Prostate gland (tissue), 2 donors: ENCODE data around the gene METTL25B. TPM values are rescaled to one million over a fixed set of nuclear protein-coding genes. Genes with fewer than 3 reads are reported as not detected.
"Not testable (repeated sequence)": the region's sequence is repeated elsewhere in the genome, so short reads cannot be mapped to it uniquely, and the experiment has no call there.

Experiments
- DNase-seq: peaks from one replicate; pipeline ENCODE4 v3.0.0-alpha.2; 2019; ENCODE audit warnings: low spot score
- H3K27ac ChIP-seq, 2 donors: fragments of 200-600 bp; sonication (generic); 2 replicates each; pipeline ENCODE4 v1.5.1; 2017 to 2019
- H3K27me3 ChIP-seq: fragments of 200-600 bp; sonication (generic); replicated peaks from 2 replicates; pipeline ENCODE4 v1.5.1; 2019; ENCODE audit not compliant: insufficient read depth
- H3K36me3 ChIP-seq, 2 donors: fragments of 200-600 bp; sonication (generic); 1 replicate in 1 of 2; 2 replicates in 1 of 2; pipeline versions ENCODE4 v1.5.1 to v1.8.1; 2017 to 2019
- H3K4me1 ChIP-seq: fragments of 200-600 bp; sonication (generic); replicated peaks from 2 replicates; pipeline ENCODE4 v1.5.1; 2019
- H3K4me3 ChIP-seq, 2 donors: fragments of 200-600 bp; sonication (generic); 2 replicates each; pipeline ENCODE4 v1.5.1; 2017 to 2019
- H3K9me3 ChIP-seq: fragments of 200-600 bp; sonication (generic); 2 replicates; pipeline ENCODE4 v1.5.1; 2017
- CTCF ChIP-seq, 4 experiments: fragments of 200-600 bp in 2 of 4; fragments of 450-650 bp in 2 of 4; sonication (generic) in 2 of 4; IDR thresholded peaks; 1 replicate in 3 of 4; 2 replicates in 1 of 4; pipeline ENCODE4 v1.5.1; 2016 to 2019; ENCODE audit warnings: antibody characterized with exemption in 4 of 4, mild to moderate bottlenecking in 2 of 4, moderate library complexity in 2 of 4
- POLR2A ChIP-seq: fragments of 450-650 bp; IDR thresholded peaks from one replicate; pipeline ENCODE4 v1.6.1; 2016; ENCODE audit warnings: antibody characterized with exemption, mild to moderate bottlenecking
- POLR2AphosphoS5 ChIP-seq: sonication (generic); formaldehyde crosslinking; IDR thresholded peaks from one replicate; pipeline ENCODE4 v1.6.1; 2017; ENCODE audit warnings: antibody characterized with exemption
- WGBS: methylation state at CpG from one replicate; pipeline ENCODE4 v1.1.5; 2018; 5-methylcytosine and 5-hydroxymethylcytosine counted together
- intact Hi-C: fragments of 100-400 bp; cut with DNase I; formaldehyde crosslinking; loops from one replicate; pipeline ENCODE4 v1.14.2; 2022
- total RNA-seq, 2 donors: library from RNA; depleted of rRNA; stranded (reverse); fragments of >200 nt; gene quantifications; one replicate each; pipeline ENCODE4 v1.1.0, GENCODE V29; 2016

The METTL25B gene
- total RNA-seq, 2 donors from 2014 or later, result 62.0 to 69.5 TPM

- TF ChIP-seq CTCF (IDR thresholded peaks at IDR 0.05) (no peak), POLR2AphosphoS5 (no peak), POLR2A (no peak)
- no peaks in the 10 kb centered on the region for H3K9me3 ChIP-seq
- DNase-seq, result no peak
- intact Hi-C loops, result no loop called here
- H3K4me1 ChIP-seq, result no peaks in the 10 kb centered on the region
- WGBS, result 66% methylated on average over 6 of the region's 6 CpGs
- H3K27me3 ChIP-seq, result no peaks in the 10 kb centered on the region
- no peak overlapping the region for H3K4me3 ChIP-seq
- no peak overlapping the region for H3K27ac ChIP-seq
- H3K36me3 ChIP-seq, result no peaks in the 10 kb centered on the region
Observed at GRCh38 chr1:156760092-156760795, 32.0 kb downstream of the METTL25B start.

GRCh38 chr1:156760796-156761104 is 32.5 kb downstream of the METTL25B start:
- 72% methylated on average over 4 of the region's 4 CpGs for WGBS
- Histone ChIP-seq H3K4me1 (no peaks in the 10 kb centered on the region), H3K36me3 (no peaks in the 10 kb centered on the region), H3K27me3 (no peaks in the 10 kb centered on the region), H3K4me3 (no peak overlapping the region), H3K9me3 (no peaks in the 10 kb centered on the region), H3K27ac (no peak overlapping the region)
- no peak for DNase-seq
- intact Hi-C loops, result no loop called here
- TF ChIP-seq POLR2A (no peak), CTCF (IDR thresholded peaks at IDR 0.05) (no peak), POLR2AphosphoS5 (no peak)

GRCh38 chr1:156765136-156765535 is 36.9 kb downstream of the METTL25B start:
- not testable (repeated sequence) for H3K4me3 ChIP-seq

GRCh38 chr1:156765666-156766065 is 37.4 kb downstream of the METTL25B start:
- Histone ChIP-seq H3K27me3 (no peaks in the 10 kb centered on the region), H3K27ac (no peak overlapping the region), H3K4me1 (peaks cover 5% of the 10 kb centered on the region), H3K4me3 (no peak overlapping the region), H3K36me3 (no peaks in the 10 kb centered on the region), H3K9me3 (no peaks in the 10 kb centered on the region)
- TF ChIP-seq POLR2AphosphoS5 (no peak), CTCF (IDR thresholded peaks at IDR 0.05) (no peak), POLR2A (no peak)
- WGBS, result 86% methylated on average over 5 of the region's 5 CpGs
- intact Hi-C loops, result no loop called here
- DNase-seq, result no peak

More at GRCh38 chr1:156765136-156765535, 36.9 kb downstream of the METTL25B start:
- DNase-seq, H3K27me3 ChIP-seq, H3K4me1 ChIP-seq, H3K36me3 ChIP-seq, intact Hi-C loops, H3K9me3 ChIP-seq, H3K27ac ChIP-seq: not testable (repeated sequence)
- 94% methylated on average over 15 of the region's 15 CpGs for WGBS

- no peak for TF ChIP-seq CTCF (IDR thresholded peaks at IDR 0.05)
- TF ChIP-seq POLR2A, result no peak
- no peak for TF ChIP-seq POLR2AphosphoS5
- Histone ChIP-seq H3K27me3 (no peaks in the 10 kb centered on the region), H3K4me1 (peaks cover 5% of the 10 kb centered on the region), H3K36me3 (no peaks in the 10 kb centered on the region), H3K4me3 (peak overlapping the region; percentile 49 to 69), H3K9me3 (no peaks in the 10 kb centered on the region), H3K27ac (peak overlapping the region; percentile 76 to 81)
- DNase-seq, result no peak
- 5% methylated on average over 14 of the region's 14 CpGs for WGBS
- intact Hi-C loops, result no loop called here
Observed at GRCh38 chr1:156766298-156767100, 38.2 kb downstream of the METTL25B start.
